ENCODE measurements around the gene CLDND2. TPM values are rescaled to one million over a fixed set of nuclear protein-coding genes. Genes with fewer than 3 reads are reported as not detected.
A peak's percentile ranks its signal among the peaks of the same experiment; 100 is the strongest.

CLDND2 gene
- total RNA-seq, 2 experiments from 2014 or later, result 8.5 to 10.0 TPM

GRCh38 chr19:51338563-51339312 lies 30.1 kb downstream of the CLDND2 start:
- H3K4me1 Mint-ChIP-seq (ENCODE audit: low read depth), result peaks cover 20% of the 10 kb centered on the region
- peak; percentile 92 for DNase-seq
- ChIA-PET CTCF (interaction anchor here (0.8 to 5.3 kb wide), 22 partner anchors 9 to 102 kb away, joined by 3 to 38 read pairs (median 4); partner anchors contain the start of genes C19orf84, ETFB, NKG7 and SIGLEC10), POLR2A (interaction anchor here (2.1 kb wide), 1 partner anchor 56 kb away, joined by 14 read pairs; no protein-coding TSS in a partner anchor)
- H3K4me3 Mint-ChIP-seq, result peak overlapping the region; percentile 86
- H3K27me3 Mint-ChIP-seq (ENCODE audit: low read depth), result peaks cover 6% of the 10 kb centered on the region
- H3K9me3 Mint-ChIP-seq (ENCODE audit: insufficient read depth), result no peaks in the 10 kb centered on the region
- ATAC-seq, result peak; percentile 81
- H3K27ac Mint-ChIP-seq, result peak overlapping the region; percentile 78
- no peaks in the 10 kb centered on the region for H3K36me3 Mint-ChIP-seq (ENCODE audit: low read depth)

GRCh38 chr19:51337861-51338562 lies 30.8 kb downstream of the CLDND2 start:
- peaks cover 20% of the 10 kb centered on the region for H3K4me1 Mint-ChIP-seq (ENCODE audit: low read depth)
- peak overlapping the region; percentile 86 for H3K4me3 Mint-ChIP-seq
- peaks cover 6% of the 10 kb centered on the region for H3K27me3 Mint-ChIP-seq (ENCODE audit: low read depth)
- DNase-seq (no peak), ATAC-seq (no peak)
- H3K9me3 Mint-ChIP-seq (ENCODE audit: insufficient read depth), result no peaks in the 10 kb centered on the region
- ChIA-PET POLR2A (no interaction called here), CTCF (interaction anchor here (0.7 to 5.3 kb wide), 12 partner anchors 9 to 103 kb away, joined by 3 to 38 read pairs (median 4); partner anchors contain the start of gene ETFB)
- H3K27ac Mint-ChIP-seq, result no peak overlapping the region
- no peaks in the 10 kb centered on the region for H3K36me3 Mint-ChIP-seq (ENCODE audit: low read depth)

DNA sequence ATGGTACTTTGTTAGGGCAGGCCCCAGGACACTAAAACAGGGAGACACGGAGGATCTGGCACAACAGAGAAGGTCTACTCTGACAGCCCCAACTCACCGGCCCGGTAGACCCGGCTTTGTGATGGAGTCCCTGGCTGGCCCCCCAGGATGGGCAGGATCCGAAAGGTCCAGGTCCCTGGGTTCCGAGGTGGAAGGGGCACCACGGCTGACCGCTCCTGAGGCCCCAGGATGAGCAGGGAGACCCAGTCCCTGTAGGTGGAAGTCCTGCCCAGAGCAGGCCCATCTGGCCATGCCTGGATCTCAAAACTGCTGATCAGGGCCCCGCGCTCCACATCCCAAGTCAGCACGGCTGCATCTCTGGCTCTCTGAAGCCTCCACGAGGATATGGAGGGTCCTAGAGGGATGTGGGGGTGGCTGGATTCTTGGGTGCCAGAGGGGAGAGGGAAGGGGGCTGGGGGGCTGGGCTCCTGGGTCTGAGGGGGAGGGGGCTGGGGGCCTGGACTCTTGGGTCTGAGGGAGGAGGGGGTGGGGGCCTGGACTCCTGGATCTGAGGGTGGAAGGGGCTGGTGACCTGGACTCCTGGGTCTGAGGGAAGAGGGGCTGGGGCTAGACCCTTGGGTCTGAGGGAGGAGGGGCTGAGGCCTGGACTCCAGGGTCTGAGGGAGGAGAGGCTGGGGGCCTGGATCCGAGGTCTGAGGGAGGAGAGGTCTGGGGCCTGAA lies 31.5 kb downstream of the CLDND2 start:
- ChIA-PET CTCF (interaction anchor here (0.7 to 5.3 kb wide), 8 partner anchors 28 to 103 kb away, joined by 3 to 38 read pairs (median 4); partner anchors contain the start of gene ETFB), POLR2A (no interaction called here)
- DNase-seq, result no peak
- Mint-ChIP-seq H3K27ac (no peak overlapping the region), H3K4me1 (ENCODE audit: low read depth) (peaks cover 18% of the 10 kb centered on the region), H3K36me3 (ENCODE audit: low read depth) (no peaks in the 10 kb centered on the region), H3K4me3 (no peak overlapping the region), H3K9me3 (ENCODE audit: insufficient read depth) (no peaks in the 10 kb centered on the region), H3K27me3 (ENCODE audit: low read depth) (peaks cover 6% of the 10 kb centered on the region)
- no peak for ATAC-seq

DNA sequence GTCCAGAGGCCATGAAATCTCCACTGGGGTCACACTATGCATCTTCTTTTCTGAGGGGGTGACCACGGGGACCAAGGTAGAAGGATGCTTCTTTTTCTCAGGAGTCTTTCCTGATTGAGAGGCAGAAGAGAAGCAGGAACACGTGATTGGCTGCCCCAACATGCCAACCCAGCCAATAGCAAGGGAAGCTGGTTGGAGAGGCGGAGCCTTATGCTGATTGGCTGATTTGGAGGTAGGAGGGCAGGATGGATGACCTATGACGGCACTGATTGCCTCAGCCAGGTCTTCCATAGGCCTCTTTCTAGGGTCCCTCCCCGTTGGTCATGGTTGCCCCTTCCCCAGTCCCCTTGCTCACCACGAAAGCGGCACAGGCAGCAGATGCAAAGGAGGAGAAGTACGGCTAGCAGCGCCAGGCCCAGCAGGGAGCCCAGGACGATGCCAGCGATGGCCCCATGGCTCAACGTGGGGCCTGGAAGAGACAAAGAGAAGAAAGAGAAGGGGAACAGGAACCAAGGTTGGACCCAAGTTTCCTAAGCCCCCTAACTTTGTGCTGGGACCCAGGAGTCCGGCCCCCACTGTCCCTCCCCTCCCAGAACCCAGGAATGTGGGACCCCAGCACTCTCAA lies 34.9 kb downstream of the CLDND2 start:
- Mint-ChIP-seq H3K4me1 (ENCODE audit: low read depth) (peaks cover 11% of the 10 kb centered on the region), H3K27ac (no peak overlapping the region)

DNA sequence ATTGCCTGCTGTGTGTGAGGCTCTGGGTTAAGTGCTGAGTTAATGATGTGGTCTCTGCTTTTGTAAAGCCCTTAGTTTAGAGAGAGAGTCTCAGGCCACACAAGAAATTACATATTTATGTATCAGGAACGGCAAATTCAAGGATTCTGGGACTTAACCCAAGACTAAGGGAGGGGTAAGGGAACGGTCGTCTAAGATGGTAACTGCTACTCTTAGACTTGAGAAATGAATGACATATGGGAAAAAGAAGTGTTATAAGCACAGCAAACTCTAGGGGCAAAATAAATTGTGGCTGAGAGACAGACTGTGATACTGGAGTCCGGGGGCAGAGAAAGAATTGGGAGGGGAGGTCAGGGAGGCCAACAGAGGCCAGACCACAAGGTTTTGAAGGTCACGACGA lies 37.1 kb downstream of the CLDND2 start:
- Mint-ChIP-seq H3K4me1 (ENCODE audit: low read depth) (peaks cover 8% of the 10 kb centered on the region), H3K4me3 (no peak overlapping the region), H3K9me3 (ENCODE audit: insufficient read depth) (no peaks in the 10 kb centered on the region), H3K36me3 (ENCODE audit: low read depth) (peaks cover 3% of the 10 kb centered on the region), H3K27me3 (ENCODE audit: low read depth) (peaks cover 15% of the 10 kb centered on the region), H3K27ac (no peak overlapping the region)
- ATAC-seq (no peak), DNase-seq (no peak)
- CTCF ChIA-PET, result no interaction called here
- POLR2A ChIA-PET, result no interaction called here

More for the DNA sequence above, 34.9 kb downstream of the CLDND2 start:
- no peaks in the 10 kb centered on the region for H3K9me3 Mint-ChIP-seq (ENCODE audit: insufficient read depth)
- no peak overlapping the region for H3K4me3 Mint-ChIP-seq
- DNase-seq (no peak), ATAC-seq (no peak)
- ChIA-PET POLR2A (no interaction called here), CTCF (no interaction called here)
- H3K36me3 Mint-ChIP-seq (ENCODE audit: low read depth), result peaks cover 3% of the 10 kb centered on the region
- H3K27me3 Mint-ChIP-seq (ENCODE audit: low read depth), result peaks cover 3% of the 10 kb centered on the region

- Mint-ChIP-seq H3K9me3 (ENCODE audit: insufficient read depth) (no peaks in the 10 kb centered on the region), H3K27me3 (ENCODE audit: low read depth) (peaks cover 15% of the 10 kb centered on the region), H3K36me3 (ENCODE audit: low read depth) (peaks cover 3% of the 10 kb centered on the region), H3K27ac (no peak overlapping the region), H3K4me1 (ENCODE audit: low read depth) (peaks cover 10% of the 10 kb centered on the region), H3K4me3 (no peak overlapping the region)
- ATAC-seq (no peak), DNase-seq (no peak)
- ChIA-PET CTCF (no interaction called here), POLR2A (no interaction called here)
These were observed 37.6 kb downstream of the CLDND2 start for GRCh38 chr19:51331193-51331592.

GRCh38 chr19:51330366-51330765 lies 38.4 kb downstream of the CLDND2 start:
- peaks cover 3% of the 10 kb centered on the region for H3K36me3 Mint-ChIP-seq (ENCODE audit: low read depth)
- DNase-seq (no peak), ATAC-seq (no peak)
- no peak overlapping the region for H3K4me3 Mint-ChIP-seq
- ChIA-PET POLR2A (no interaction called here), CTCF (no interaction called here)
- peaks cover 18% of the 10 kb centered on the region for H3K4me1 Mint-ChIP-seq (ENCODE audit: low read depth)
- H3K27me3 Mint-ChIP-seq (ENCODE audit: low read depth), result peaks cover 22% of the 10 kb centered on the region
- H3K27ac Mint-ChIP-seq, result no peak overlapping the region
- no peaks in the 10 kb centered on the region for H3K9me3 Mint-ChIP-seq (ENCODE audit: insufficient read depth)

DNA sequence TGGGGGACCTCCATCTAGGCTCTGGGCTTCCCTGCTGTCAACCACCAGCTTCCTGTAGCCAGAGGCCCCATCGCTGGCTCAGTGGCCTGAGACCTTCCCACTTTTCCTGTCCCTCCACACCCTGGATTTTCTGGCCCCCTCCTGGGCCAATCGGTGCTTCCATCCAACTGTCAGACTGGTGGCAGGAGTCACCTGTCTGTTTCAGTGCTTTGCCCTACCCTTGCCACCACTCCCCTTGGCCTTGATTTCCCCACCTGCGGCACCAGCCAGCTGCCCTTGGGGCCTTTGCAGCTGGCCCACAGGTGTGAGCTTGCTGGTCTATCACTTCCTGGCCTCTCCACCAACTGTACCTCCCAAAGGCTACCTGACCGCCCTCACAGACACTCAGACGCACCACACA lies 39.4 kb downstream of the CLDND2 start:
- CTCF ChIA-PET, result no interaction called here

DNA sequence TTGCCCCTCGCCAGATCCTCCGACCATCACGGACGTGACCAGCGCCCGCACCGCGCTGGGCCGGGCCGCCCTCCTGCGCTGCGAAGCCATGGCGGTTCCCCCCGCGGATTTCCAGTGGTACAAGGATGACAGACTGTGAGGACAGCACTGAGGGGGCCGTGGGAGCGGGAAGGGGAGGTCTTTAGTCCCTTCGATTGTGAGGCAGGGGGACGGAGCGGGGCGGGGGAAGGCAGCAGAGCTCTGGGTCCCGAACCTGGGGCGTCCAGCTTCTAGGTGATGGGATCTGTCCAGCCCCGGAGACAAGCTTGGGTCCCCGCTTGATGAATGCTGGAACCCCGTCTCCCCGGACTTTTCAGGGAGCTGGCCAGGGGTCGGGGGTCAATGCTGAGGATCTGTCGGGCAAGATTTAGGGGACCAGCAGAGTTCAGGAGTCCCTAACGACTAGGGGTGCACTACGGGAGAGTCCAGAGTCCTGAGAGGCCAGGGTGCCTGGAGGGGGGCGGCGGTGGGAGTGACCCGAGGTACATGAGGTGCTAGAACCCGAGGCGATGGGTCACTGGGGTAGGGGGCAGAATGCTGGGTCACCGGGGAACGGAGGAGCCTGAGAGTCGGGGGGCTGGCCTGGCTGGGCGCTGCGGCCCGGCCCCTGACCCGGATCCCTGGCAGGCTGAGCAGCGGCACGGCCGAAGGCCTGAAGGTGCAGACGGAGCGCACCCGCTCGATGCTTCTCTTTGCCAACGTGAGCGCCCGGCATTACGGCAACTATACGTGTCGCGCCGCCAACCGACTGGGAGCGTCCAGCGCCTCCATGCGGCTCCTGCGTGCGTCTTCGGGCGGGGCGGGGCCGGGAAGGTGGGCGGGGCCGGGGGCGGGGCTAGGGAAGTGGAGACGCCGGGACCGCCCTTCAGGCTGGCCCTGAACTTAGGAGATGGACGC lies 41.5 kb downstream of the CLDND2 start:
- H3K4me1 Mint-ChIP-seq (ENCODE audit: low read depth), result peaks cover 20% of the 10 kb centered on the region
- H3K4me3 Mint-ChIP-seq, result peak overlapping the region; percentile 59
- CTCF ChIA-PET, result interaction anchor here (1.2 kb wide), 1 partner anchor 169 kb away, joined by 3 read pairs; no protein-coding TSS in a partner anchor
- DNase-seq, result peak; percentile 75
- H3K27ac Mint-ChIP-seq, result no peak overlapping the region
- no peaks in the 10 kb centered on the region for H3K9me3 Mint-ChIP-seq (ENCODE audit: insufficient read depth)
- POLR2A ChIA-PET, result no interaction called here
- peaks cover 41% of the 10 kb centered on the region for H3K27me3 Mint-ChIP-seq (ENCODE audit: low read depth)
- H3K36me3 Mint-ChIP-seq (ENCODE audit: low read depth), result peaks cover 3% of the 10 kb centered on the region
- peak; percentile 79 for ATAC-seq

More for the DNA sequence above, 39.4 kb downstream of the CLDND2 start:
- Mint-ChIP-seq H3K4me1 (ENCODE audit: low read depth) (peaks cover 18% of the 10 kb centered on the region), H3K27ac (no peak overlapping the region), H3K4me3 (no peak overlapping the region), H3K36me3 (ENCODE audit: low read depth) (peaks cover 3% of the 10 kb centered on the region), H3K27me3 (ENCODE audit: low read depth) (peaks cover 25% of the 10 kb centered on the region), H3K9me3 (ENCODE audit: insufficient read depth) (no peaks in the 10 kb centered on the region)
- ATAC-seq (no peak), DNase-seq (no peak)
- POLR2A ChIA-PET, result no interaction called here

DNA sequence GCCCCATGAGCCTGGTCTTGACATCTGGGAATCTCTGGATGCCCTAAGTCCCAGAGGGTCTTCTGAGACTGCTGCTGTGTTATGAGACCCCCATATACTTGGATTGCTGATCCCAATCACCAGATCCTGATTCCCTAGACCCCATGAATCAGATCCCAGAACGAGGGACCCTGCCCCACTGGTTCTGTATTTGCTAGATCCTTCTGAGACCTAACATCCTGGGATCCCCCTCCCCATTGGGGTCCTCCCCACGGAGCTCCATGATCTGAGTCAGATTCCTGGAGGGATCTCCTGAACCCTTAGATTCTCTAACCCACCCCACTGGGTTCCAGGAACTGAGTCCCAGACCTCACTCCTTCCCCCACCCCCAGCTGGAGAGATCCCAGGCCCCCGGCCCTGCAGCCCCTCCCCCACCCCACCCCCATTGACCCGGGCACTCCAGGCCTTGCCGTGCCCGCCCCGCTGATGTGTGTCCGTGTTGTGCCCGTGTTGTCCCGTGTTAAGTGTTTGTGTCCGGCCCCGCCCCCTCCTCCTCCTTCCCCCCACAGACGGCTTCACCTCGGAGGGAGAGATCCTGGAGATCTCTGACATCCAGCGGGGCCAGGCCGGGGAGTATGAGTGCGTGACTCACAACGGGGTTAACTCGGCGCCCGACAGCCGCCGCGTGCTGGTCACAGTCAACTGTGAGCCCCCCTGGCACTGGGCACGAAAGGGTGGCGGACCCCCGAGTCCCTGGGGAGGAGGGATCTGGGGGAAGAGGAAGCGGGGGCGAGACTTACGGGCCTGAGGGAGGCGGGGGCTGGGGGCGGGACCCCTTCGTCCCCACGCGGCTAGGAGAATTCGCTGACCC lies 42.4 kb downstream of the CLDND2 start:
- peaks cover 20% of the 10 kb centered on the region for H3K4me1 Mint-ChIP-seq (ENCODE audit: low read depth)
- no peaks in the 10 kb centered on the region for H3K36me3 Mint-ChIP-seq (ENCODE audit: low read depth)
- H3K9me3 Mint-ChIP-seq (ENCODE audit: insufficient read depth), result no peaks in the 10 kb centered on the region
- POLR2A ChIA-PET, result no interaction called here
- peaks cover 44% of the 10 kb centered on the region for H3K27me3 Mint-ChIP-seq (ENCODE audit: low read depth)
- CTCF ChIA-PET, result interaction anchor here (1.2 kb wide), 1 partner anchor 168 kb away, joined by 3 read pairs; no protein-coding TSS in a partner anchor
- DNase-seq, result no peak
- no peak overlapping the region for H3K4me3 Mint-ChIP-seq
- no peak for ATAC-seq
- H3K27ac Mint-ChIP-seq, result no peak overlapping the region
